ENCODE results near the gene EWSR1.

EWSR1 gene

GRCh38 chr22:29306835-29307595 is 38.9 kb downstream of the EWSR1 start:
- Histone ChIP-seq H3K4me3 (ENCODE audit: low read depth, low read length) (peak overlapping the region; percentile 50), H3K9me3 (ENCODE audit: control insufficient read depth, insufficient read depth, low read depth, low read length) (no peaks in the 10 kb centered on the region), H3K4me1 (ENCODE audit: control insufficient read depth, insufficient read depth, low read length) (peaks cover 8% of the 10 kb centered on the region; the same call in 1 of the 2 replicates), H3K27ac (ENCODE audit: extremely low read depth, low read depth, low read length) (peak overlapping the region; percentile 94), H3K36me3 (ENCODE audit: control insufficient read depth in 2 of 2, insufficient read depth in 1 of 2, low read length in 2 of 2) (peaks cover 0 to under 1% of the 10 kb centered on the region in 2 experiments; a peak in 1 of 3 replicates)
- CTCF ChIA-PET: interaction anchor here (1.0 to 1.9 kb wide), 5 partner anchors 12 to 93 kb away, joined by 3 to 15 read pairs (median 5); no protein-coding TSS in a partner anchor
- POLR2A ChIA-PET: interaction anchor here (1.0 to 1.9 kb wide), 7 partner anchors 8 to 57 kb away, joined by 3 to 6 read pairs (median 3); partner anchors contain the start of gene RASL10A
- TF ChIP-seq ZNF239 (tag by site-specific recombination; IDR thresholded peaks at IDR 0.05) (no peak), ZNF670 (tag by site-specific recombination; IDR thresholded peaks at IDR 0.05; ENCODE audit: low read depth) (no peak), ZBTB20 (tag by site-specific recombination; IDR thresholded peaks at IDR 0.05) (no peak), ZNF211 (tag by site-specific recombination; IDR thresholded peaks at IDR 0.05; ENCODE audit: low read depth) (no peak), WT1 (tag by site-specific recombination; IDR thresholded peaks at IDR 0.05) (no peak), ZBTB48 (tag by site-specific recombination; IDR thresholded peaks at IDR 0.05) (no peak), YY1 (tag by site-specific recombination; IDR thresholded peaks at IDR 0.05) (no peak), ZSCAN30 (tag by site-specific recombination; IDR thresholded peaks at IDR 0.05) (no peak), ZNF426 (tag by site-specific recombination; IDR thresholded peaks at IDR 0.05) (no peak), ZNF707 (tag by site-specific recombination; IDR thresholded peaks at IDR 0.05) (no peak), ZNF398 (tag by site-specific recombination; IDR thresholded peaks at IDR 0.05) (peak; percentile 5; the same call in 1 of the 2 replicates), ZNF624 (tag by site-specific recombination; IDR thresholded peaks at IDR 0.05) (no peak), ZNF629 (tag by site-specific recombination; IDR thresholded peaks at IDR 0.05) (no peak), GLI2 (tag by site-specific recombination; IDR thresholded peaks at IDR 0.05; ENCODE audit: borderline replicate concordance, low read depth) (no peak), PRDM1 (tag by site-specific recombination; IDR thresholded peaks at IDR 0.05) (no peak), ZBTB10 (tag by site-specific recombination; IDR thresholded peaks at IDR 0.05) (no peak), CTCF (tag by site-specific recombination; IDR thresholded peaks at IDR 0.05) (no peak), ZNF530 (tag by site-specific recombination; IDR thresholded peaks at IDR 0.05; ENCODE audit: low read depth) (no peak), ZSCAN18 (tag by site-specific recombination; IDR thresholded peaks at IDR 0.05) (no peak), RBAK (tag by site-specific recombination; IDR thresholded peaks at IDR 0.05) (no peak), GFI1B (tag by site-specific recombination; IDR thresholded peaks at IDR 0.05) (no peak), ZNF654 (tag by site-specific recombination; IDR thresholded peaks at IDR 0.05; ENCODE audit: low read depth) (no peak), ZFP37 (tag by site-specific recombination; IDR thresholded peaks at IDR 0.05) (no peak), ZNF529 (tag by site-specific recombination; IDR thresholded peaks at IDR 0.05; ENCODE audit: insufficient replicate concordance) (no peak), ZNF184 (tag by site-specific recombination; IDR thresholded peaks at IDR 0.05) (no peak), ZNF138 (tag by site-specific recombination; IDR thresholded peaks at IDR 0.05; ENCODE audit: borderline replicate concordance) (no peak), ZXDB (tag by site-specific recombination; IDR thresholded peaks at IDR 0.05) (0 out of 2 replicates have a peak, but pooled peaks have one; percentile 4), ZFP69B (tag by site-specific recombination; IDR thresholded peaks at IDR 0.05) (peak; percentile 93), ZNF221 (tag by site-specific recombination; IDR thresholded peaks at IDR 0.05; ENCODE audit: borderline replicate concordance) (no peak), BCL6B (tag by site-specific recombination; IDR thresholded peaks at IDR 0.05) (no peak)

All from HEK293 (cell line).